Putamen (tissue), 1 donor: Measurements from ENCODE around the gene CIB1.

Source experiments
- DNase-seq: peaks from one replicate; pipeline ENCODE4 v3.0.0-alpha.2; 2016; ENCODE audit warnings: low spot score

Gene CIB1

DNA sequence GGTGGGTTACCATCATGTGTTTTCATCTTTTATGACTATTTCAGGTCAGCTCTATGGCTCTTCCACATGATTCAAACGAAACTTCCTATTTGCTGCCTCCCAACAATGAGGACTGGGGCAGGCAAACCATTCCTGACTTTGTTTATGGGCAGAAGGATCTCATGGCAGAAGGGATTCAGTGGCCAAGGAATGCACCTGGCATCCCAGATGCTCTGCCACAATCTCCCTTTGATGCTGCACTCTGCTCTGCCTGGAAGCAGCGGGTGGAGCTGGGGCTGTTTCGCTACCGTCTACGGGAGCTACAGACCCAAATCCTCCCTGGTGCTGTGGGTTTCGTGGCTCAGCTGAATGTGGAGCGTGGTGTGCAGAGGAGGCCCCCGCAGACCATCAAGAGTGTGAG is 7.1 kb upstream of the CIB1 start:
- no peak for DNase-seq

DNA sequence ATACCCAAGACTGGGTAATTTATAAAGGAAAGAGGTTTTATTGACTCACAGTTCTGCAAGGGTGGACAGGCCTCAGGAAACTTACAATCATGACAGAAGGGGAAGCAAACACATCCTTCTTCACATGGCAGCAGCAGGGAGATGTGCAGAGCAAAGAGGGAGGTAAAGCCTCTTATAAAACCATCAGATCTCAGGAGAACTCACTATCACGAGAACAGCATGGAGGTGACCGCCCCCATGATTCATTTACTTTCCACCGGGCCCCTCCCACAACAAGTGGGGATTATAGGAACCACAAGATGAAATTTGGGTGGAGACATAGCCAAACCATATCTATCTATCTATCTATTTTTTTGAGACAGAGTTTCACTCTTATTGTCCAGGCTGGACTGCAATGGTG is 5.6 kb upstream of the CIB1 start:
- no peak for DNase-seq

DNA sequence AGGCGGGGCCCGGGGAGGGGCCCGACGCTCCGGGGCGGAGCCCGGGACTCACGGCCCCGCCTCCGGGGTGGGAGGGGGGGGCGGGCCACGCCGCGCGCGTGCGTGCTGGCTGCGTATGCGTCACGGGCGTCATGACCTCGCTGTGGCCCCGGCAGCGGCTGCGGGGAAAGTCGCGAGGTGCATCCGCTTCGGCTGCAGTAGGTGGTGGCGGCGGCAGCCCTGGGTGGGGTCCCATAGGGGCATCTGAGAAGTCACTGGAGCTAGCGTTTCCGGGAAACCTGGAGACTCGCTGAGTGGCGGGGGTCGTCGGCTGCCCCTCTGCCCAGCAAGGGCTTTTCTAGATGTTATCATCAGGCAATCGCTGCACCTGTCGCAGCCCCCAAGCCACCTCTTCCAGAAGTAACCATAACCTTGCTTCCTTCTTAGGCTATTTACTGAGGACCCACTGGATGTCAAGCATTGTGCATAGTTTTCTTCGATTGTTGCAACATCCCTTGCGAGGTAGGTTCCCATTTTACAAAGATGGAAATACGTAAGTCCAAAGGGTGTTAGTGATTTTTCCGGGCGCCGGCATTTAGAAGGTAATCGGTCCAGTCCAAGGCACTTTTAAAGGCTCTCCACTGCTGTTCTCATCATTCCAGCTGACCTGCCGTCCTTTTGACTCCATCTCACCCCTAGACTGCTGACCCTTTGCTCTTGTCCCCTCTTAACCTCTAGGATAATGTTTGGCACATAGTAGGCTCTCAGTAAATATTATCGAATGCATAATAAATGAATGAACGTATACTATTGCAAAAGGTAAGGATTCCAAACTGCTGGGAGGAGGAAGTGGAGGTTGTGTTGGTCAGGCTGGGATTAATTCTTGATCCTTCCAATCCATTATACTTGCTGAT is 601 bp upstream of the CIB1 start, which contains the start of gene GDPGP1:
TSS of gene GDPGP1 (plus strand) at position 114 of the 893 bp plus-strand sequence. CDS start 6,700 bp downstream, outside the sequence.
- no peak for DNase-seq

DNA sequence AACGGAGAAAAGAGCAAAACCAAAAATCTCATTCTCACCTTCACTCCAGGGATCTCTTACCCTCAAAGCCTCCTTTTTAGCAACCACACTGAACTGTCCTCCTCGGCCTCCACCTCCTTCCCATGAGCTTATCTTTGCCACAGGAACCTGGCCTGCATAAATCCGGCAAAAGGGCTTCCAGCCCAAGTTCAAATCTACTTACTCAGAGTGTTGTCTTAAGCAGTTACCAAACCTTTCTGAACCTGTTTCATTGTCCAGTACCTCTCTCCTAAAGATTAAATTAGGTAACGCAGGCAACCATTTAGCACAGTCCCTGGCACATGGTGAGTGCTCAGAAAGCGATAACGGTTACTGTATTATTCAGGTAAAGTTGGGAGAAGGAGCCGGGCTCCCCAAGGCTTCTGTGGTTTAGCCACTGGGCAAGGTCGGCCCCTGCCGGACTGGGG is 777 bp downstream of the CIB1 start:
- no peak for DNase-seq

GRCh38 chr15:90232196-90232595 is 1.5 kb downstream of the CIB1 start:
- no peak for DNase-seq

GRCh38 chr15:90231028-90232017 is 2.4 kb downstream of the CIB1 start:
- DNase-seq, result no peak

GRCh38 chr15:90230610-90231009 is 3.1 kb downstream of the CIB1 start:
- no peak for DNase-seq

DNA sequence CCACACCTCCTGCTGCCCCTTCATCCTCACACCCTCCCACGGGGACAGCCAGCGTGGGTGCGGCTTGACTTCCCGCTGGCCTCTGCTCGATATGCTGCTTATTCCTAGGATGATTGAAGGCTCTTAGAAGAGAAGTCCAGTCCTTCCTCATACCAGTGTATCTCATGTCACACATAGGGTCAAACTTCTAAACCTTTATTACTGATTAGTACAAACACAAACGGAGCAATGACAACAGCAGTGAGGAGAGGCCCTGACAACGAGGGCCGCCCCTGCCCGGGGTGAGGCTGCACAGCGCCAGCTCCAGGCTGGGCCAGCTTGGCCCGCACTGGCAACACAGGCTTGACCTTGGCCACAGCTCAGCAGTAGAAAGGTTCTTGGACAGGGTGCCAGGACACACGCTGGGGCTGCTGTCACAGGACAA is 3.7 kb downstream of the CIB1 start:
- DNase-seq, result no peak

DNA sequence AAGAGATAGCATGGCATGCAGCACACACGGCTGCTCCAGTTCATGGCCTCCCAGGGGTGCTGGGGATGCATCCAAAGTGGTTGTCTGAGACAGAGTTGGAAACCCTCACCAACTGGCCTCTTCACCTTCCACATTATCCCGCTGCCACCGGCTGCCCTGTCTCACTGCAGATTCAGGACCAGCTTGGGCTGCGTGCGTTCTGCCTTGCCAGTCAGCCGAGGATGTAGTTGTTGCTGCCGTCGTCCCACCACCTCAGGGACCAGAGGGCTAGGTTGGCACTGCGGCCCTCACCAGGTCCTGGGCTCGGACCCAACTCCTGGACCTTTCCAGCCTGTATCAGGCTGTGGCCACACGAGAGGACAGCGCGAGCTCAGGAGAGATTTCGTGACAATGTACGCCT is 4.8 kb downstream of the CIB1 start:
- DNase-seq, result no peak

DNA sequence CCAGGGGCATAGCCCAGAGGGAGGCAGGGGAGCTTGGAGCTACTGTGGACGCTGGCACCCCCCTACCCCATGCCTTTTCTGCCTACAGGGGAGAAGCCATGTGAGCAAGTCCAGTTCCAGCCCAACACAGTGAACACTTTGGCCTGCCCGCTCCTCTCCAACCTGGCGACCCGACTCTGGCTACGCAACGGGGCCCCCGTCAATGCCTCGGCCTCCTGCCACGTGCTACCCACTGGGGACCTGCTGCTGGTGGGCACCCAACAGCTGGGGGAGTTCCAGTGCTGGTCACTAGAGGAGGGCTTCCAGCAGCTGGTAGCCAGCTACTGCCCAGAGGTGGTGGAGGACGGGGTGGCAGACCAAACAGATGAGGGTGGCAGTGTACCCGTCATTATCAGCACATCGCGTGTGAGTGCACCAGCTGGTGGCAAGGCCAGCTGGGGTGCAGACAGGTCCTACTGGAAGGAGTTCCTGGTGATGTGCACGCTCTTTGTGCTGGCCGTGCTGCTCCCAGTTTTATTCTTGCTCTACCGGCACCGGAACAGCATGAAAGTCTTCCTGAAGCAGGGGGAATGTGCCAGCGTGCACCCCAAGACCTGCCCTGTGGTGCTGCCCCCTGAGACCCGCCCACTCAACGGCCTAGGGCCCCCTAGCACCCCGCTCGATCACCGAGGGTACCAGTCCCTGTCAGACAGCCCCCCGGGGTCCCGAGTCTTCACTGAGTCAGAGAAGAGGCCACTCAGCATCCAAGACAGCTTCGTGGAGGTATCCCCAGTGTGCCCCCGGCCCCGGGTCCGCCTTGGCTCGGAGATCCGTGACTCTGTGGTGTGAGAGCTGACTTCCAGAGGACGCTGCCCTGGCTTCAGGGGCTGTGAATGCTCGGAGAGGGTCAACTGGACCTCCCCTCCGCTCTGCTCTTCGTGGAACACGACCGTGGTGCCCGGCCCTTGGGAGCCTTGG is 5.6 kb downstream of the CIB1 start:
- DNase-seq, result no peak

GRCh38 chr15:90227336-90227735 is 6.4 kb downstream of the CIB1 start:
- DNase-seq, result no peak

- no peak for DNase-seq
Observed at GRCh38 chr15:90225504-90226234, 8.1 kb downstream of the CIB1 start.

GRCh38 chr15:90225047-90225446 is 8.7 kb downstream of the CIB1 start:
- DNase-seq, result no peak

DNA sequence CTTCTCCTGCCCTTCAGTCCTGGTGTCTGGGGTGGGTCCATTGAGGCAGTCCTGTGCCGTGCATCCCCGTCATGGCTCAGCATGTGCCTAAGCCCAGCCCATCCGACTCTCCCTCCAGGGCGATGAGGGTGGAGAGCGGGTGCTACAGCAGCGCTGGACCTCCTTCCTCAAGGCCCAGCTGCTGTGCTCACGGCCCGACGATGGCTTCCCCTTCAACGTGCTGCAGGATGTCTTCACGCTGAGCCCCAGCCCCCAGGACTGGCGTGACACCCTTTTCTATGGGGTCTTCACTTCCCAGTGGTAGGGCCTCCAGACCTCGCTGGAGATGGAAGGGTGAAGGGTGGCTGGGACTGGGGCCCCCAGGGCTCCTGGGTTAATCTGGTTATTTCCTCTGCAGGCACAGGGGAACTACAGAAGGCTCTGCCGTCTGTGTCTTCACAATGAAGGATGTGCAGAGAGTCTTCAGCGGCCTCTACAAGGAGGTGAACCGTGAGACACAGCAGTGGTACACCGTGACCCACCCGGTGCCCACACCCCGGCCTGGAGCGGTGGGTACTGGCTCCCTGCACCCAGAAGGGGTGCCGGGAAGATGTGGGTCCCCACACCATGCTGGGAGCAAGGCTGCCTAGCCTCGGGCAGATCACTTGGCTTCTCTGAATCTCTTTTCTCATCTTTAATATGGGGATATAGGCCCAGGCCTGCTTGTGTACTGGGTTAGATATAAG is 10.1 kb downstream of the CIB1 start:
- DNase-seq, result no peak

- no peak for DNase-seq
Observed at GRCh38 chr15:90222547-90222946, 11.2 kb downstream of the CIB1 start.

GRCh38 chr15:90221246-90221900 is 12.4 kb downstream of the CIB1 start:
- DNase-seq, result peak; percentile 77

GRCh38 chr15:90219421-90220141 is 14.2 kb downstream of the CIB1 start:
- DNase-seq, result no peak

DNA sequence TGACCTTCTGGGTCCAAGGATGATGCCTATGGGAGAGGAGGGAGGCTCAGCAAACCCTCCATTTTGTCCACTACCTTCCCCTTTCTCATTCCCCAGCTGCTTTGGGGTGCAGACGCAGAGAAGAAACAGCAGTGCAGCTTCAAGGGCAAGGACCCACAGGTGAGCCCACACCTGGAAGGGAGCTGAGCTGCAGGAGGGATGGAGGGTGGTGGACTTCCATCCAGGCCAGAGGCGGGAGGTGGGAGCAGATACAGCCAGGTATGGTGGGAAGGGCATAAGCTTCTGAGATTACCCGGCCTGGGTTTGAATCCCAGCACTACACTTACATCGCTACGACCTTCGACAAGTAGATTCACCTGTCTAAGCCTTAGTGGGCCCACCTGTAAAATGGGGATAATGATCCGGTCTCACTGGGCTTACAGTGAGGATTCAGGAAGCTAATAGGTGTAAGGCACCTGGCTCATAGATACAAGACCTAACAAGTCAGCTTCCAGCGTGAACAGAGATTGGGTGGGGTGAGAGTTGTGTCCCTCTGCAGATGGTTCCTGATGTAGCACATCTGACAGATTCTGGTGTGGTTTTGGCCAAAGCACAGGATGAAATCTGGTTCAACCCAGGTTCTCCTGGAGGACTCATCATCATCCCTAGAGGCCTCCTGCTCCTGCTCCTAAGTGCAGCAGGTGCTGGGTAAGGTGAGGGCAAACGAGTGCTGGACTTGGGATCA is 15.9 kb downstream of the CIB1 start:
- DNase-seq, result no peak
